HepG2 (cell line): ENCODE results near the gene P4HA1. TPM values are rescaled to one million over a fixed set of nuclear protein-coding genes. Genes with fewer than 3 reads are reported as not detected.

Experiments
- ATAC-seq: fragments of 200-7000 bp; cut with Tn5 transposase; 3 replicates; pipeline ENCODE4 v1.9.1; 2020; ENCODE audit warnings: mild to moderate bottlenecking, moderate library complexity
- BruUV-seq: library from RNA; stranded (reverse); fragments of 400-500 nt; replicated peaks from 2 replicates; lab custom pipeline; 2021; lab: Mats Ljungman, UMichigan
- CTCF ChIA-PET: fragments of 300-600 bp; formaldehyde crosslinking; extraction: SDS; loops from one replicate; lab custom pipeline; 2021; ENCODE audit warnings: low total read pairs, inconsistent platforms, low intra/inter-chr PET ratio; lab: Yijun Ruan, JAX
- POLR2A ChIA-PET: fragments of 350-600 bp; sonication (Branson Sonifier 250); formaldehyde crosslinking; loops from one replicate; lab custom pipeline; 2020; ENCODE audit warnings: antibody characterized with exemption, inconsistent platforms; lab: Yijun Ruan, JAX
- DNase-seq: peaks from one replicate; pipeline ENCODE4 v3.0.0-alpha.2; 2015; ENCODE audit warnings: low spot score
- FAIRE-seq: peaks from 3 replicates; lab custom pipeline; 2011; peaks lifted over from hg19 to GRCh38; lab: Jason Lieb, UNC
- H2AFZ ChIP-seq: one replicate; pipeline ENCODE4 v1.6.1; 2011; ENCODE audit warnings: low read length, inconsistent platforms
- H3K27ac ChIP-seq: fragments of 300-600 bp; 3 replicates; pipeline ENCODE4 v1.8.0; 2011; ENCODE audit warnings: mixed run types, mild to moderate bottlenecking, mixed read lengths, low read length, inconsistent platforms; ENCODE audit not compliant: insufficient read depth; ENCODE audit errors: extremely low read length
- H3K27me3 ChIP-seq, 2 experiments: fragments of 200-600 bp in 1 of 2; 2 replicates in 1 of 2; 3 replicates in 1 of 2; pipeline versions ENCODE4 v1.6.0 to v1.8.0; 2011; ENCODE audit warnings: low read length in 2 of 2, mild to moderate bottlenecking in 2 of 2, moderate library complexity in 2 of 2, inconsistent platforms in 1 of 2; ENCODE audit not compliant: insufficient read depth in 2 of 2, control insufficient read depth in 1 of 2
- H3K36me3 ChIP-seq, 2 experiments: fragments of 200-600 bp in 1 of 2; replicated peaks in 1 of 2; 2 replicates in 1 of 2; 3 replicates in 1 of 2; pipeline versions ENCODE4 v1.5.1 to v1.8.0; 2011; ENCODE audit warnings: low read length in 2 of 2, inconsistent platforms in 1 of 2; ENCODE audit not compliant: insufficient read depth in 2 of 2, control insufficient read depth in 1 of 2
- H3K4me1 ChIP-seq: 2 replicates; pipeline ENCODE4 v1.5.1; 2012; ENCODE audit warnings: low read length, inconsistent platforms; ENCODE audit not compliant: insufficient read depth
- H3K4me2 ChIP-seq: 2 replicates; pipeline ENCODE4 v1.6.0; 2011; ENCODE audit warnings: low read depth, low read length, inconsistent platforms
- H3K4me3 ChIP-seq, 3 experiments: fragments of 200-600 bp in 1 of 3; sonication (generic), shearing (Covaris generic) in 1 of 3; replicated peaks in 1 of 3; 2 replicates each; pipeline ENCODE4 v1.5.1; 2011 to 2016; ENCODE audit warnings: low read length in 3 of 3, inconsistent platforms in 2 of 3, low read depth in 2 of 3, mild to moderate bottlenecking in 2 of 3, control low read depth in 1 of 3, mixed read lengths in 1 of 3; ENCODE audit not compliant: insufficient read depth in 1 of 3
- H3K79me2 ChIP-seq: one replicate; pipeline ENCODE4 v1.6.1; 2011; ENCODE audit warnings: low read length, inconsistent platforms; ENCODE audit not compliant: insufficient read depth
- H3K9ac ChIP-seq: 2 replicates; pipeline ENCODE4 v1.6.0; 2011; ENCODE audit warnings: mild to moderate bottlenecking, low read depth, low read length, inconsistent platforms; ENCODE audit not compliant: insufficient read depth
- H3K9me3 ChIP-seq: 2 replicates; pipeline ENCODE4 v1.5.1; 2012; ENCODE audit warnings: mild to moderate bottlenecking, low read length
- H4K20me1 ChIP-seq: 2 replicates; pipeline ENCODE4 v1.6.0; 2011; ENCODE audit warnings: inconsistent platforms, mild to moderate bottlenecking, low read length, moderate library complexity; ENCODE audit not compliant: insufficient read depth
- BCL6 ChIP-seq: IDR thresholded peaks from 2 replicates; pipeline ENCODE4 v1.6.1; 2016; ENCODE audit warnings: missing genetic modification reagents, missing compliant biosample characterization
- BHLHE40 ChIP-seq: IDR thresholded peaks from 2 replicates; pipeline ENCODE4 v1.6.1; 2011; ENCODE audit warnings: low read length, improper control_type of control experiment
- HNRNPK ChIP-seq: fragments of 200-400 bp; formaldehyde crosslinking; IDR thresholded peaks from 2 replicates; pipeline ENCODE4 v1.6.1; 2018; ENCODE audit warnings: low read length, low read depth, moderate library complexity, mild to moderate bottlenecking; ENCODE audit not compliant: poor library complexity, severe bottlenecking
- SAP130 ChIP-seq: IDR thresholded peaks from 2 replicates; pipeline ENCODE4 v1.6.1; 2016; ENCODE audit warnings: low read depth
- SATB2 ChIP-seq: sonication (generic); formaldehyde crosslinking; IDR thresholded peaks from 2 replicates; pipeline ENCODE4 v1.5.0; 2020; ENCODE audit warnings: missing genetic modification reagents
- TMF1 ChIP-seq: sonication (generic); formaldehyde crosslinking; IDR thresholded peaks from 2 replicates; pipeline ENCODE4 v1.8.1; 2022; ENCODE audit warnings: low read depth, missing genetic modification reagents
- ZBED4 ChIP-seq: sonication (generic); formaldehyde crosslinking; IDR thresholded peaks from 2 replicates; pipeline ENCODE4 v1.4.0; 2020; ENCODE audit warnings: missing genetic modification reagents, borderline replicate concordance
- ZFP37 ChIP-seq: sonication (generic); formaldehyde crosslinking; IDR thresholded peaks from 2 replicates; pipeline ENCODE4 v1.4.0; 2020; ENCODE audit warnings: missing genetic modification reagents, borderline replicate concordance
- ZNF274 ChIP-seq: sonication (generic); formaldehyde crosslinking; IDR thresholded peaks from 2 replicates; pipeline ENCODE4 v1.5.1; 2020; ENCODE audit warnings: mild to moderate bottlenecking, missing genetic modification reagents
- WGBS: methylation state at CpG from one replicate; pipeline ENCODE4 v1.1.6; 2017; ENCODE audit warnings: low lambda C conversion rate; 5-methylcytosine and 5-hydroxymethylcytosine counted together
- in situ Hi-C: cut with HindIII; loops from 2 replicates; pipeline ENCODE4 v1.10.0; 2017; ENCODE audit warnings: low pct_unique_long_range_greater_than_20kb; ENCODE audit not compliant: extremely low pct_ligation_motif_present
- intact Hi-C: fragments of 100-400 bp; cut with micrococcal nuclease; formaldehyde crosslinking; loops from one replicate; pipeline ENCODE4 v1.10.0; 2022; ENCODE audit not compliant: unreplicated experiment
- polyA plus RNA-seq, 8 experiments: library from polyadenylated mRNA; depleted of rRNA in 3 of 8; stranded (reverse) in 7 of 8; unstranded in 1 of 8; fragments of >200 nt; fragmentation: Illumina TruSeq in 4 of 8; extraction: Trizol in 4 of 8; gene quantifications; 2 replicates each; pipeline versions ENCODE4 v1.2.1 to v1.2.3, GENCODE V29; 2011 to 2016; ENCODE audit warnings: low read depth in 4 of 8, missing spikeins in 1 of 8, mixed read lengths in 1 of 8; ENCODE audit not compliant: insufficient read depth in 1 of 8
- total RNA-seq, 5 experiments: library from RNA; depleted of rRNA; stranded (reverse); fragments of >200 nt; fragmentation: Illumina TruSeq; extraction: Trizol; gene quantifications; 2 replicates each; pipeline ENCODE4 v1.2.3, GENCODE V29; 2016; ENCODE audit warnings: low read depth in 1 of 5

The P4HA1 gene
- total and polyA plus RNA-seq, 2 of the 13 experiments (the other 11 are each of a cell fraction or from before 2014, with no cell fraction given): 63.1 to 196 TPM

- Histone ChIP-seq H3K9me3 (no peaks in the 10 kb centered on the region), H3K4me3 (no peak overlapping the region), H3K36me3 (peaks cover 3 to 10% of the 10 kb centered on the region in 2 experiments), H3K79me2 (no peaks in the 10 kb centered on the region), H4K20me1 (no peaks in the 10 kb centered on the region), H3K9ac (no peak overlapping the region), H3K4me1 (peaks cover 52% of the 10 kb centered on the region), H3K27me3 (no peaks in the 10 kb centered on the region), H3K27ac (peak overlapping the region; percentile 31), H3K4me2 (no peak overlapping the region), H2AFZ (no peak overlapping the region)
- POLR2A ChIA-PET: interaction anchor here (0.6 to 2.5 kb wide), 2 partner anchors 12 to 24 kb away, joined by 3 to 12 read pairs; partner anchors contain the start of gene P4HA1
- peak; percentile 75 for ATAC-seq
- in situ Hi-C loops: no loop called here
- TF ChIP-seq BCL6 (CRISPR knock-in tag) (peak; percentile 29; the same call in 1 of the 2 replicates), TMF1 (CRISPR knock-in tag) (no peak), ZBED4 (CRISPR knock-in tag) (no peak), SATB2 (CRISPR knock-in tag) (no peak), HNRNPK (no peak), SAP130 (CRISPR knock-in tag) (0 out of 2 replicates have a peak, but pooled peaks have one; percentile 1), ZFP37 (no peak), ZNF274 (CRISPR knock-in tag) (no peak), BHLHE40 (no peak)
- WGBS: 20% methylated on average over 3 of the region's 4 CpGs
- CTCF ChIA-PET: no interaction called here
- no TSS peak for BruUV-seq
- DNase-seq: no peak
- intact Hi-C loops: no loop called here
- no peak for FAIRE-seq
Observed at GRCh38 chr10:73119952-73120351, 23.3 kb upstream of the P4HA1 start.
